Endothelial cell of umbilical vein (primary cell): ENCODE measurements around the gene GTSE1. TPM values are rescaled to one million over a fixed set of nuclear protein-coding genes. Genes with fewer than 3 reads are reported as not detected.

Experiments
- BruUV-seq: library from RNA; stranded (reverse); fragments of 400-500 nt; replicated peaks from 2 replicates; lab custom pipeline; 2021; lab: Mats Ljungman, UMichigan
- CTCF ChIA-PET: fragments of 300-600, 350-600 bp; sonication (Branson Sonifier 250); formaldehyde crosslinking; loops from one replicate; lab custom pipeline; 2021; ENCODE audit warnings: antibody characterized with exemption, inconsistent platforms; lab: Charles Lee
- POLR2A ChIA-PET: fragments of 300-600, 350-600 bp; sonication (Branson Sonifier 250); formaldehyde crosslinking; loops from one replicate; lab custom pipeline; 2021; ENCODE audit warnings: antibody characterized with exemption, inconsistent platforms; lab: Charles Lee
- DNase-seq: peaks from one replicate; pipeline ENCODE4 v3.0.0-alpha.2; 2011; ENCODE audit warnings: low read depth, low spot score
- FAIRE-seq: peaks from 2 replicates; lab custom pipeline; 2011; peaks lifted over from hg19 to GRCh38; lab: Jason Lieb, UNC
- H2AFZ ChIP-seq: 2 replicates; pipeline ENCODE4 v1.6.0; 2012; ENCODE audit warnings: low read depth, low read length, control low read depth, inconsistent platforms
- H3K27ac ChIP-seq: 2 replicates; pipeline ENCODE4 v1.5.1; 2011; ENCODE audit warnings: low read depth, mild to moderate bottlenecking, control low read depth, low read length, moderate library complexity; ENCODE audit not compliant: insufficient read depth
- H3K27me3 ChIP-seq, 2 experiments: 2 replicates each; pipeline versions ENCODE4 v1.6.0 to v1.6.1; 2011; ENCODE audit warnings: low read length in 2 of 2, mixed read lengths in 1 of 2; ENCODE audit not compliant: control insufficient read depth in 2 of 2, insufficient read depth in 2 of 2
- H3K36me3 ChIP-seq, 2 experiments: 2 replicates in 1 of 2; 3 replicates in 1 of 2; pipeline ENCODE4 v1.5.1; 2011; ENCODE audit warnings: low read length in 2 of 2, mild to moderate bottlenecking in 1 of 2, moderate library complexity in 1 of 2; ENCODE audit not compliant: control insufficient read depth in 2 of 2, insufficient read depth in 2 of 2; ENCODE audit errors: extremely low read depth in 1 of 2
- H3K4me1 ChIP-seq: 3 replicates; pipeline ENCODE4 v1.5.1; 2011; ENCODE audit warnings: mild to moderate bottlenecking, low read length; ENCODE audit not compliant: control insufficient read depth, insufficient read depth; ENCODE audit errors: extremely low read depth
- H3K4me2 ChIP-seq: 2 replicates; pipeline ENCODE4 v1.6.1; 2011; ENCODE audit warnings: low read length, control low read depth, mixed read lengths; ENCODE audit not compliant: insufficient read depth
- H3K4me3 ChIP-seq, 3 experiments: fragments of 200-600 bp in 1 of 3; sonication (generic), shearing (Covaris generic) in 1 of 3; replicated peaks in 1 of 3; 2 replicates each; pipeline ENCODE4 v1.5.1; 2011 to 2016; ENCODE audit warnings: control low read depth in 3 of 3, low read length in 3 of 3, mild to moderate bottlenecking in 2 of 3, inconsistent platforms in 1 of 3, low read depth in 1 of 3, moderate library complexity in 1 of 3; ENCODE audit not compliant: insufficient read depth in 1 of 3
- H3K79me2 ChIP-seq: 2 replicates; pipeline ENCODE4 v1.6.0; 2012; ENCODE audit warnings: low read length, inconsistent platforms; ENCODE audit not compliant: control insufficient read depth, insufficient read depth
- H3K9ac ChIP-seq: replicated peaks from 2 replicates; pipeline ENCODE3; 2011; ENCODE audit warnings: low read length, control low read depth; ENCODE audit not compliant: insufficient read depth; ENCODE audit errors: extremely low read depth
- H3K9me1 ChIP-seq: replicated peaks from 3 replicates; pipeline ENCODE4 v1.6.0; 2011; ENCODE audit warnings: mild to moderate bottlenecking, low read length; ENCODE audit not compliant: control insufficient read depth, insufficient read depth; ENCODE audit errors: extremely low read depth
- H3K9me3 ChIP-seq: replicated peaks from 2 replicates; pipeline ENCODE4 v1.5.1; 2012; ENCODE audit warnings: low read length, inconsistent platforms; ENCODE audit not compliant: control insufficient read depth, insufficient read depth
- H4K20me1 ChIP-seq: replicated peaks from 2 replicates; pipeline ENCODE3; 2011; ENCODE audit warnings: mild to moderate bottlenecking, low read length; ENCODE audit not compliant: control insufficient read depth, insufficient read depth; ENCODE audit errors: extremely low read depth
- EZH2 ChIP-seq: IDR thresholded peaks from 2 replicates; pipeline ENCODE4 v1.6.1; 2012; ENCODE audit warnings: borderline replicate concordance, low read depth, mild to moderate bottlenecking, moderate library complexity, low read length, inconsistent platforms; ENCODE audit not compliant: severe bottlenecking
- FOS ChIP-seq: IDR thresholded peaks from 2 replicates; pipeline ENCODE4 v1.6.1; 2011; ENCODE audit warnings: mild to moderate bottlenecking, low read length, moderate library complexity, borderline replicate concordance; ENCODE audit not compliant: insufficient read depth
- GATA2 ChIP-seq: IDR thresholded peaks from 2 replicates; pipeline ENCODE4 v1.7.0; 2011; ENCODE audit warnings: low read depth, mild to moderate bottlenecking, moderate library complexity, mixed read lengths, low read length; ENCODE audit not compliant: insufficient read length, insufficient read depth
- JUN ChIP-seq: IDR thresholded peaks from 2 replicates; pipeline ENCODE4 v1.6.1; 2011; ENCODE audit warnings: borderline replicate concordance, low read depth; ENCODE audit not compliant: insufficient read length, insufficient read depth
- MAX ChIP-seq: IDR thresholded peaks from 2 replicates; pipeline ENCODE4 v1.6.1; 2011; ENCODE audit not compliant: insufficient read depth, insufficient read length
- MYC ChIP-seq: IDR thresholded peaks from one replicate; pipeline ENCODE4 v1.6.1; 2011; ENCODE audit warnings: mild to moderate bottlenecking, low read depth, low read length
- POLR2A ChIP-seq: IDR thresholded peaks from 2 replicates; pipeline ENCODE4 v1.6.1; 2012; ENCODE audit warnings: low read depth, mild to moderate bottlenecking, control low read depth, low read length
- POLR2AphosphoS5 ChIP-seq: IDR thresholded peaks from 2 replicates; pipeline ENCODE4 v1.6.1; 2012; ENCODE audit warnings: low read depth, mild to moderate bottlenecking, control low read depth, low read length, moderate library complexity; ENCODE audit not compliant: insufficient read depth
- dilution Hi-C: fragments of 300-500 bp; cut with MboI; formaldehyde crosslinking; loops from one replicate; pipeline ENCODE4 v1.15.0; 2019; ENCODE audit warnings: low sequenced_read_pairs; ENCODE audit not compliant: extremely low pct_ligation_motif_present
- intact Hi-C: fragments of 100-400 bp; cut with micrococcal nuclease; formaldehyde crosslinking; loops from one replicate; pipeline ENCODE4 v1.10.0; 2022
- polyA plus RNA-seq, 4 experiments: library from polyadenylated mRNA; depleted of rRNA in 3 of 4; stranded (reverse) in 3 of 4; unstranded in 1 of 4; fragments of >200 nt; gene quantifications; 2 replicates each; pipeline versions ENCODE4 v1.2.1 to v1.2.3, GENCODE V29; 2011 to 2012; ENCODE audit warnings: missing spikeins in 1 of 4
- total RNA-seq: library from RNA; stranded (reverse); gene quantifications from 2 replicates; pipeline ENCODE4 v1.2.3, GENCODE V29; 2021
- TF ChIP-seq, protein P1 (sequence below), 2 donors: IDR thresholded peaks; 1 replicate in 1 of 2; 2 replicates in 1 of 2; pipeline ENCODE4 v1.5.1; 2011; ENCODE audit warnings: low read length in 2 of 2, mild to moderate bottlenecking in 2 of 2, moderate library complexity in 2 of 2, control low read depth in 1 of 2, inconsistent platforms in 1 of 2, low read depth in 1 of 2; ENCODE audit not compliant: insufficient read depth in 1 of 2; ENCODE audit errors: extremely low read depth in 1 of 2

Gene GTSE1
- total and polyA plus RNA-seq, 2 donors (not counting 3 experiments of a cell fraction or from before 2014, with no cell fraction given), result 25.9 to 57.2 TPM

DNA sequence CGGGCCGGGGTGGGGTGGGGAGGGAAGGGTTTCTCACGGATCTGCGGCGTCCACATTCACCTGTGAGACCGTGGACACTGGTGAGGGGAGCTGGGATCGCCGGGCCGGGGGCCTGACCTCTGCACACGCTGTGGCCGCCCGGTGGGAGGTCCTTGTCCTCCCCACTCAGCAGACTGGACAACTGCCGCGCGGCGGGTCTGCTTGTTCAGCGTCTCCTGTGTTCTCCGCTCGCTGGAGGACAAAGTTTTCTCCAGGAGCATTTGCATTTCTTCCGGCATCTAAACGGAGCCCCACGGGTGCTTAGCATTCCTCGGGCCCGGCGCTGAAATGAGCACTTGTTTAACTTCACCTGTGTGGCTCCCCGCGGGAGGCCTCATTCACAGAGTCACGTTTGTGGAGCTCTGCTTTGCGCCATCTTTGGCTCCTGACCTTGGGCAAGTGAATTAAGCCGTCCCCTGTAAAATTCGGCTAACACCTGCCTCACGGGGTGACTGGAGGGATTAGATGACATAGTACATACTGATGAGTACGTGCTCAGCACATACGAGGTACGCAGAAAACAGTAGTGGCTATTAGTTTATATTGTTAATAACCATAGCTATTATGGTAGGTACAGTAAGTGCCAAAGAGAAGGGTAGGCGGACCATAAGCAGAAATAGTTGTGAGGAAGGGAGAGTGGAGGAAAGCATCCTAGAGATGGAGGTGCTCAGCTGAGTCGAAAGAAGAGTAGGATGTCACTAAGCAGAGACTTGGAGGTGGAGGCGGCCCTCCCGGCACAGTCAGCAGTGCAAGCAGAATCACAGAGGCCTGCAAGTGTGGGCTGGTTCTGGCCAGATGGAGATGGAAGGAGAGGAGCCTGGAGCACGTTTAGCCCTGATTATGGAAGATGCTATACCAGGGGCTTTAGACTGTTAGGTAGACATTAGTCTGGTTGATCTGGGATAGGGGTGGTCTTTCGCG, 39.7 kb downstream of the GTSE1 start:
- peaks cover 11 to 18% of the 10 kb centered on the region in 2 experiments for H3K36me3 ChIP-seq
- no peak for TF ChIP-seq FOS
- TF ChIP-seq, protein P1, sequence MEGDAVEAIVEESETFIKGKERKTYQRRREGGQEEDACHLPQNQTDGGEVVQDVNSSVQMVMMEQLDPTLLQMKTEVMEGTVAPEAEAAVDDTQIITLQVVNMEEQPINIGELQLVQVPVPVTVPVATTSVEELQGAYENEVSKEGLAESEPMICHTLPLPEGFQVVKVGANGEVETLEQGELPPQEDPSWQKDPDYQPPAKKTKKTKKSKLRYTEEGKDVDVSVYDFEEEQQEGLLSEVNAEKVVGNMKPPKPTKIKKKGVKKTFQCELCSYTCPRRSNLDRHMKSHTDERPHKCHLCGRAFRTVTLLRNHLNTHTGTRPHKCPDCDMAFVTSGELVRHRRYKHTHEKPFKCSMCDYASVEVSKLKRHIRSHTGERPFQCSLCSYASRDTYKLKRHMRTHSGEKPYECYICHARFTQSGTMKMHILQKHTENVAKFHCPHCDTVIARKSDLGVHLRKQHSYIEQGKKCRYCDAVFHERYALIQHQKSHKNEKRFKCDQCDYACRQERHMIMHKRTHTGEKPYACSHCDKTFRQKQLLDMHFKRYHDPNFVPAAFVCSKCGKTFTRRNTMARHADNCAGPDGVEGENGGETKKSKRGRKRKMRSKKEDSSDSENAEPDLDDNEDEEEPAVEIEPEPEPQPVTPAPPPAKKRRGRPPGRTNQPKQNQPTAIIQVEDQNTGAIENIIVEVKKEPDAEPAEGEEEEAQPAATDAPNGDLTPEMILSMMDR (IDR thresholded peaks at IDR 0.05; ENCODE audit: extremely low read depth in 1 of 2, insufficient read depth in 1 of 2, low read depth in 1 of 2, low read length in 2 of 2), result no peak
- H3K4me1 ChIP-seq, result peaks cover 7% of the 10 kb centered on the region
- peak overlapping the region; percentile 4 for H3K27ac ChIP-seq
- no TSS peak for BruUV-seq
- peak overlapping the region; percentile 77 for H3K9ac ChIP-seq
- intact Hi-C loops (no loop called here), dilution Hi-C loops (no loop called here)
- H3K9me3 ChIP-seq, result no peaks in the 10 kb centered on the region
- FAIRE-seq (no peak), DNase-seq (peak; percentile 43)
- POLR2A ChIA-PET, result interaction anchor here (1.2 kb wide), 1 partner anchor 211 kb away, joined by 3 read pairs; no protein-coding TSS in a partner anchor
- peak overlapping the region; percentile 76 to 98 (median 84) for H3K4me3 ChIP-seq
- H4K20me1 ChIP-seq, result no peaks in the 10 kb centered on the region
- H2AFZ ChIP-seq, result peak overlapping the region; percentile 93
- H3K9me1 ChIP-seq, result no peaks in the 10 kb centered on the region
- no peaks in the 10 kb centered on the region for H3K27me3 ChIP-seq
- CTCF ChIA-PET, result interaction anchor here (0.6 to 1.7 kb wide), 7 partner anchors 13 to 330 kb away, joined by 3 to 9 read pairs (median 4); no protein-coding TSS in a partner anchor
- peaks cover 32% of the 10 kb centered on the region for H3K79me2 ChIP-seq
- peak overlapping the region; percentile 77 for H3K4me2 ChIP-seq

DNA sequence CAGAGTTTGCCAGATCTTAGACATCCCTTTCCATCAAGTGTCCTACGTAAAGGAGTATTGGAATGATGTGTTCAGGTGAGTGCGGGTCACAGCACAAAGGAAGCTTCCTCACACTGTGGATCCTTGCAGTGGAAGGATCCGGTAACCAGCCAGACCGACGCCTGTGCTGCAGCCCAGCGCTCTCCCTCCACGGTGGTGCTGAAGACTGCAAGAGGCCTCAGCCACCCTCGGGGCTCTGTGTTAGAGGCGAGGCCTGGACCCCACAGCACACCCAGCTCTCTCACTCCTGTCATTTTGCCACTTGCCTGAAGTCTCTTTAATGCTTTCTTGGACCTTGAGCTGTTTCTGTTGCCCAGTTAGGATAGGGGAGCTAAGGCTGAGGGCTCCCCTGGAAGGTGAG, 41.2 kb downstream of the GTSE1 start:
- TF ChIP-seq JUN (no peak), POLR2A (no peak), POLR2AphosphoS5 (no peak), GATA2 (no peak), MAX (no peak), MYC (no peak), FOS (no peak), EZH2 (no peak)
- TF ChIP-seq, protein P1 (IDR thresholded peaks at IDR 0.05; ENCODE audit: extremely low read depth in 1 of 2, insufficient read depth in 1 of 2, low read depth in 1 of 2, low read length in 2 of 2), result no peak
- DNase-seq (no peak), FAIRE-seq (no peak)
- H3K9ac ChIP-seq, result no peak overlapping the region
- no peak overlapping the region for H3K27ac ChIP-seq
- no peak overlapping the region for H3K4me3 ChIP-seq
- POLR2A ChIA-PET, result no interaction called here
- H3K4me2 ChIP-seq, result no peak overlapping the region
- intact Hi-C loops, result no loop called here
- peaks cover 32% of the 10 kb centered on the region for H3K79me2 ChIP-seq
- dilution Hi-C loops, result no loop called here
- H4K20me1 ChIP-seq, result no peaks in the 10 kb centered on the region
- no peaks in the 10 kb centered on the region for H3K9me3 ChIP-seq
- peaks cover 9 to 23% of the 10 kb centered on the region in 2 experiments for H3K36me3 ChIP-seq
- BruUV-seq, result no TSS peak
- H3K9me1 ChIP-seq, result no peaks in the 10 kb centered on the region
- no peaks in the 10 kb centered on the region for H3K27me3 ChIP-seq
- CTCF ChIA-PET, result no interaction called here
- H2AFZ ChIP-seq, result no peak overlapping the region
- H3K4me1 ChIP-seq, result peaks cover 7% of the 10 kb centered on the region
